SK-N-SH treated with all-trans-retinoic acid at 6 μM for 48 hours (cell line): ENCODE data around the gene NACA2.

Source experiments
- ATAC-seq: fragments of 200-7000 bp; cut with Tn5 transposase; 3 replicates; pipeline ENCODE4 v1.9.1; 2020; ENCODE audit warnings: mild to moderate bottlenecking, moderate library complexity
- ARNTL ChIP-seq: fragments of 450-650 bp; formaldehyde crosslinking; IDR thresholded peaks from 2 replicates; pipeline ENCODE4 v1.5.0; 2020; ENCODE audit warnings: low read depth, mild to moderate bottlenecking, moderate library complexity, borderline replicate concordance
- CSDC2 ChIP-seq: fragments of 250-450 bp; sonication (Bioruptor Pico); IDR thresholded peaks from 2 replicates; pipeline ENCODE4 v1.5.0; 2020; ENCODE audit warnings: mild to moderate bottlenecking, moderate library complexity
- CSRNP3 ChIP-seq: fragments of 250-450 bp; sonication (Bioruptor Pico); IDR thresholded peaks from 2 replicates; pipeline ENCODE4 v1.5.1; 2021; ENCODE audit warnings: mild to moderate bottlenecking, moderate library complexity
- ISL1 ChIP-seq: fragments of 250-450 bp; sonication (Bioruptor Pico); IDR thresholded peaks from 2 replicates; pipeline ENCODE4 v2.1.2; 2022; ENCODE audit warnings: mild to moderate bottlenecking, moderate library complexity
- OSR1 ChIP-seq: fragments of 250-450 bp; sonication (Bioruptor Pico); IDR thresholded peaks from 2 replicates; pipeline ENCODE4 v1.8.0; 2022; ENCODE audit warnings: moderate library complexity, mild to moderate bottlenecking, inconsistent platforms
- PATZ1 ChIP-seq: fragments of 250-450 bp; sonication (Bioruptor Pico); IDR thresholded peaks from 2 replicates; pipeline ENCODE4 v1.8.0; 2020; ENCODE audit warnings: mild to moderate bottlenecking, moderate library complexity, borderline replicate concordance
- POU6F1 ChIP-seq: fragments of 250-450 bp; sonication (Bioruptor Pico); IDR thresholded peaks from 2 replicates; pipeline ENCODE4 v1.8.0; 2021; ENCODE audit warnings: low read depth, mild to moderate bottlenecking, moderate library complexity, borderline replicate concordance
- PPARA ChIP-seq: fragments of 250-450 bp; sonication (Bioruptor Pico); IDR thresholded peaks from 2 replicates; pipeline ENCODE4 v1.5.0; 2020; ENCODE audit warnings: mild to moderate bottlenecking, borderline replicate concordance
- SNAI2 ChIP-seq: fragments of 250-450 bp; sonication (Bioruptor Pico); IDR thresholded peaks from 2 replicates; pipeline ENCODE4 v1.5.0; 2020; ENCODE audit warnings: mild to moderate bottlenecking, moderate library complexity
- TCF4 ChIP-seq: fragments of 250-450 bp; sonication (Bioruptor Pico); IDR thresholded peaks from 2 replicates; pipeline ENCODE4 v1.8.0; 2021; ENCODE audit warnings: mild to moderate bottlenecking, moderate library complexity, borderline replicate concordance
- TOX ChIP-seq: fragments of 250-450 bp; sonication (Bioruptor Pico); IDR thresholded peaks from 2 replicates; pipeline ENCODE4 v1.8.0; 2021; ENCODE audit warnings: mild to moderate bottlenecking, moderate library complexity, borderline replicate concordance
- ZC3H10 ChIP-seq: fragments of 250-450 bp; sonication (Bioruptor Pico); IDR thresholded peaks from 2 replicates; pipeline ENCODE4 v1.5.1; 2021; ENCODE audit warnings: mild to moderate bottlenecking, moderate library complexity
- ZFP3 ChIP-seq: fragments of 250-450 bp; sonication (Bioruptor Pico); IDR thresholded peaks from 2 replicates; pipeline ENCODE4 v1.5.0; 2020; ENCODE audit warnings: mild to moderate bottlenecking, moderate library complexity
- ZFP30 ChIP-seq: fragments of 450-650 bp; formaldehyde crosslinking; IDR thresholded peaks from 2 replicates; pipeline ENCODE4 v1.5.0; 2022; ENCODE audit warnings: mild to moderate bottlenecking, moderate library complexity
- ZNF70 ChIP-seq: fragments of 450-650 bp; formaldehyde crosslinking; IDR thresholded peaks from 2 replicates; pipeline ENCODE4 v1.5.0; 2020; ENCODE audit warnings: mild to moderate bottlenecking, moderate library complexity
- ZNF8 ChIP-seq: fragments of 450-650 bp; formaldehyde crosslinking; IDR thresholded peaks from 2 replicates; pipeline ENCODE4 v1.5.0; 2020; ENCODE audit warnings: mild to moderate bottlenecking, moderate library complexity

NACA2 gene

GRCh38 chr17:61540874-61541273 lies 50.1 kb downstream of the NACA2 start:
- TF ChIP-seq POU6F1 (no peak), TOX (CRISPR knock-in tag) (no peak), PPARA (no peak), ZFP30 (CRISPR knock-in tag) (no peak), ZFP3 (CRISPR knock-in tag) (no peak), ZNF70 (CRISPR knock-in tag) (no peak), OSR1 (CRISPR knock-in tag) (no peak), ZC3H10 (CRISPR knock-in tag) (no peak), CSDC2 (CRISPR knock-in tag) (no peak), PATZ1 (no peak), TCF4 (CRISPR knock-in tag) (no peak), ISL1 (no peak), ARNTL (no peak), SNAI2 (CRISPR knock-in tag) (no peak), ZNF8 (CRISPR knock-in tag) (no peak), CSRNP3 (CRISPR knock-in tag) (no peak)
- ATAC-seq, result no peak
